ENCODE results near the gene TMEM126A.
A peak's percentile ranks its signal among the peaks of the same experiment; 100 is the strongest.

The TMEM126A gene

GRCh38 chr11:85643191-85643614, 4.6 kb upstream of the TMEM126A start (continued):
- TF ChIP-seq ZNF26 (tag by site-specific recombination; IDR thresholded peaks at IDR 0.05) (no peak), ZNF692 (tag by site-specific recombination; IDR thresholded peaks at IDR 0.05) (no peak), KLF9 (tag by site-specific recombination; IDR thresholded peaks at IDR 0.05; ENCODE audit: low read depth) (no peak), ZNF621 (tag by site-specific recombination; IDR thresholded peaks at IDR 0.05) (no peak), REST (tag by site-specific recombination; IDR thresholded peaks at IDR 0.05) (no peak), ZBTB44 (tag by site-specific recombination; IDR thresholded peaks at IDR 0.05) (peak; percentile 47; the same call in 1 of the 2 replicates), ZNF335 (tag by site-specific recombination; conservative IDR thresholded peaks at IDR 0.05) (peak; percentile 61), ZNF221 (tag by site-specific recombination; IDR thresholded peaks at IDR 0.05; ENCODE audit: borderline replicate concordance) (no peak), HOXC10 (CRISPR knock-in tag; IDR thresholded peaks at IDR 0.05) (no peak), ZNF488 (tag by site-specific recombination; IDR thresholded peaks at IDR 0.05) (no peak), KLF8 (tag by site-specific recombination; IDR thresholded peaks at IDR 0.05) (no peak), GLI2 (tag by site-specific recombination; IDR thresholded peaks at IDR 0.05; ENCODE audit: borderline replicate concordance, low read depth) (no peak), ZNF747 (tag by site-specific recombination; IDR thresholded peaks at IDR 0.05) (no peak), ZNF324 (tag by site-specific recombination; IDR thresholded peaks at IDR 0.05) (no peak), MZF1 (tag by site-specific recombination; IDR thresholded peaks at IDR 0.05; ENCODE audit: borderline replicate concordance) (peak; percentile 79; the same call in 1 of the 2 replicates), ZNF292 (tag by site-specific recombination; IDR thresholded peaks at IDR 0.05; ENCODE audit: borderline replicate concordance, low read depth) (no peak), ZNF580 (tag by site-specific recombination; IDR thresholded peaks at IDR 0.05) (no peak), FEZF1 (tag by site-specific recombination; IDR thresholded peaks at IDR 0.05) (peak; percentile 88), ZNF600 (tag by site-specific recombination; IDR thresholded peaks at IDR 0.05) (0 out of 2 replicates have a peak, but pooled peaks have one; percentile 22), YY1 (tag by site-specific recombination; IDR thresholded peaks at IDR 0.05) (no peak), ZNF555 (tag by site-specific recombination; conservative IDR thresholded peaks at IDR 0.05) (no peak), ZNF391 (tag by site-specific recombination; IDR thresholded peaks at IDR 0.05; ENCODE audit: borderline replicate concordance, low read depth) (no peak)
